ENCODE results near the gene SLC2A10.

DNA sequence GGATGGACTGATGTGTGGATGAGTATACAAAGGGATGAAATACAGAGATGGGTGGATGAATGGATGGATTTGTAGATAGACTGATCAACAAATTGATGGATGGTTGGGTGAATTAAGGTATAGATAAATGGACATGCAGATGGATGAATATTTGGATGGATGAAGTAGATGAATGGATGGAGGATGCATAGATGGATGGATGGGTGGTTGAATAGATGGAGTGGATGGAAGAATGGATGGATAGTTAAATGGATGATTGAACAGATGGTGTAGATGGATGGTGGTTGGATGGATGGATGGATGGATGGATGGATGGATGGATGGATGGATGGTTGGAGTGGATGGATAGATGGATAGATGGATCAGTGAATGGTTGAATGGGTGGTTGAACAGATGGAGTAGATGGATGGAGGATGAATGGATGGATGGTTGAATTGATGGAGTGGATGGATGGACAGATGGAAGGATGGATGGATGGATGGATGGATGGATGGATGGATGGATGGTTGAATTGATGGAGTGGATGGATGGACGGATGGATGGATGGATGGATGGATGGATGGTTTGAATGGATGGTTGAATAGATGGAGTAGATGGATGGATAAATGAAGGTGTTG lies 15.0 kb downstream of the SLC2A10 start:
- TF ChIP-seq, protein P1, sequence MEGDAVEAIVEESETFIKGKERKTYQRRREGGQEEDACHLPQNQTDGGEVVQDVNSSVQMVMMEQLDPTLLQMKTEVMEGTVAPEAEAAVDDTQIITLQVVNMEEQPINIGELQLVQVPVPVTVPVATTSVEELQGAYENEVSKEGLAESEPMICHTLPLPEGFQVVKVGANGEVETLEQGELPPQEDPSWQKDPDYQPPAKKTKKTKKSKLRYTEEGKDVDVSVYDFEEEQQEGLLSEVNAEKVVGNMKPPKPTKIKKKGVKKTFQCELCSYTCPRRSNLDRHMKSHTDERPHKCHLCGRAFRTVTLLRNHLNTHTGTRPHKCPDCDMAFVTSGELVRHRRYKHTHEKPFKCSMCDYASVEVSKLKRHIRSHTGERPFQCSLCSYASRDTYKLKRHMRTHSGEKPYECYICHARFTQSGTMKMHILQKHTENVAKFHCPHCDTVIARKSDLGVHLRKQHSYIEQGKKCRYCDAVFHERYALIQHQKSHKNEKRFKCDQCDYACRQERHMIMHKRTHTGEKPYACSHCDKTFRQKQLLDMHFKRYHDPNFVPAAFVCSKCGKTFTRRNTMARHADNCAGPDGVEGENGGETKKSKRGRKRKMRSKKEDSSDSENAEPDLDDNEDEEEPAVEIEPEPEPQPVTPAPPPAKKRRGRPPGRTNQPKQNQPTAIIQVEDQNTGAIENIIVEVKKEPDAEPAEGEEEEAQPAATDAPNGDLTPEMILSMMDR (conservative IDR thresholded peaks at IDR 0.05) = no peak
- no peak for TF ChIP-seq EZH2 (IDR thresholded peaks at IDR 0.05; ENCODE audit: low read depth)

Data from PC-9 (cell line).